GM19023 (cell line): ENCODE results near the gene PUM2.
"Not testable (repeated sequence)": the region's sequence is repeated elsewhere in the genome, so short reads cannot be mapped to it uniquely, and the experiment has no call there.

Experiments used
- ATAC-seq: cut with Tn5 transposase; IDR thresholded peaks from one replicate; pipeline ENCODE4 v1.9.1; 2021; ENCODE audit warnings: mild to moderate bottlenecking, moderate library complexity; ENCODE audit not compliant: unreplicated experiment

The PUM2 gene

GRCh38 chr2:20369366-20369765 is 18.7 kb upstream of the PUM2 start:
- no peak for ATAC-seq

- ATAC-seq, result no peak
Measured at GRCh38 chr2:20368706-20369105, 18.1 kb upstream of the PUM2 start.

- ATAC-seq, result not testable (repeated sequence)
Measured at GRCh38 chr2:20367929-20368328, 17.3 kb upstream of the PUM2 start.

GRCh38 chr2:20366672-20367116 is 16.1 kb upstream of the PUM2 start:
- no peak for ATAC-seq

GRCh38 chr2:20365249-20365817 is 14.7 kb upstream of the PUM2 start:
- ATAC-seq, result peak; percentile 93

GRCh38 chr2:20363578-20363977 is 12.9 kb upstream of the PUM2 start:
- no peak for ATAC-seq

GRCh38 chr2:20362701-20363435 is 12.2 kb upstream of the PUM2 start:
- no peak for ATAC-seq

GRCh38 chr2:20361893-20362292 is 11.2 kb upstream of the PUM2 start:
- no peak for ATAC-seq

GRCh38 chr2:20359096-20359495 is 8.5 kb upstream of the PUM2 start:
- ATAC-seq, result no peak

GRCh38 chr2:20357638-20358389 is 7.2 kb upstream of the PUM2 start:
- ATAC-seq, result no peak

GRCh38 chr2:20356042-20356441 is 5.4 kb upstream of the PUM2 start:
- no peak for ATAC-seq

- no peak for ATAC-seq
Measured at GRCh38 chr2:20355131-20355530, 4.5 kb upstream of the PUM2 start.

- no peak for ATAC-seq
Measured at GRCh38 chr2:20353241-20353992, 2.8 kb upstream of the PUM2 start.

GRCh38 chr2:20352581-20353216 is 2.1 kb upstream of the PUM2 start:
- ATAC-seq, result no peak

- ATAC-seq, result no peak
Measured at GRCh38 chr2:20352230-20352578, 1.6 kb upstream of the PUM2 start.

- ATAC-seq, result no peak
Measured at GRCh38 chr2:20351555-20352229, 1.0 kb upstream of the PUM2 start.

GRCh38 chr2:20350041-20350712 is 467 bp downstream of the PUM2 start:
- peak; percentile 36 for ATAC-seq

- ATAC-seq, result no peak
Measured at GRCh38 chr2:20349513-20349921, 1.1 kb downstream of the PUM2 start.

- ATAC-seq, result no peak
Measured at GRCh38 chr2:20348542-20348941, 2.1 kb downstream of the PUM2 start.
